Astrocyte (in vitro differentiated cells and primary cell): ENCODE data around the gene MORN3. TPM values are rescaled to one million over a fixed set of nuclear protein-coding genes. Genes with fewer than 3 reads are reported as not detected.
"Not testable (repeated sequence)": the region's sequence is repeated elsewhere in the genome, so short reads cannot be mapped to it uniquely, and the experiment has no call there.

Experiments
- DNase-seq: peaks from one replicate; pipeline ENCODE4 v3.0.0-alpha.2; 2010; ENCODE audit warnings: low read depth
- FAIRE-seq: peaks from 2 replicates; lab custom pipeline; 2011; peaks lifted over from hg19 to GRCh38; lab: Jason Lieb, UNC
- H2AFZ ChIP-seq: 2 replicates; pipeline ENCODE4 v1.6.0; 2012; ENCODE audit warnings: low read depth, low read length, inconsistent platforms
- H3K27ac ChIP-seq: 2 replicates; pipeline ENCODE4 v1.5.1; 2011; ENCODE audit warnings: low read depth, low read length, inconsistent platforms
- H3K27me3 ChIP-seq: 2 replicates; pipeline ENCODE4 v1.6.0; 2011; ENCODE audit warnings: low read length, inconsistent platforms; ENCODE audit not compliant: insufficient read depth
- H3K36me3 ChIP-seq: 2 replicates; pipeline ENCODE4 v1.5.1; 2011; ENCODE audit warnings: low read length, inconsistent platforms; ENCODE audit not compliant: insufficient read depth
- H3K4me1 ChIP-seq: 2 replicates; pipeline ENCODE4 v1.5.1; 2011; ENCODE audit warnings: low read length, inconsistent platforms; ENCODE audit not compliant: insufficient read depth
- H3K4me2 ChIP-seq: 2 replicates; pipeline ENCODE4 v1.6.0; 2012; ENCODE audit warnings: low read length, inconsistent platforms
- H3K4me3 ChIP-seq: 2 replicates; pipeline ENCODE4 v1.5.1; 2011; ENCODE audit warnings: low read depth, mild to moderate bottlenecking, low read length, inconsistent platforms; ENCODE audit not compliant: insufficient read depth
- H3K79me2 ChIP-seq: 2 replicates; pipeline ENCODE4 v1.6.0; 2012; ENCODE audit warnings: mild to moderate bottlenecking, low read length, inconsistent platforms; ENCODE audit not compliant: insufficient read depth
- H3K9ac ChIP-seq: 2 replicates; pipeline ENCODE4 v1.6.0; 2012; ENCODE audit warnings: mild to moderate bottlenecking, low read length, inconsistent platforms
- H3K9me3 ChIP-seq: 2 replicates; pipeline ENCODE4 v1.5.1; 2012; ENCODE audit warnings: low read depth, mild to moderate bottlenecking, low read length, inconsistent platforms; ENCODE audit not compliant: insufficient read depth
- H4K20me1 ChIP-seq: 2 replicates; pipeline ENCODE4 v1.6.0; 2012; ENCODE audit warnings: low read length, inconsistent platforms; ENCODE audit not compliant: insufficient read depth
- H3K27ac Mint-ChIP-seq: one replicate; pipeline ENCODE4 v1.8.0; 2021; ENCODE audit warnings: mild to moderate bottlenecking, mixed read lengths; ENCODE audit not compliant: unreplicated experiment
- H3K27me3 Mint-ChIP-seq: one replicate; pipeline ENCODE4 v1.8.0; 2021; ENCODE audit warnings: low read depth, mixed read lengths; ENCODE audit not compliant: unreplicated experiment
- H3K36me3 Mint-ChIP-seq: one replicate; pipeline ENCODE4 v1.8.0; 2021; ENCODE audit warnings: low read depth, mixed read lengths; ENCODE audit not compliant: unreplicated experiment
- H3K4me1 Mint-ChIP-seq: one replicate; pipeline ENCODE4 v1.8.0; 2021; ENCODE audit warnings: low read depth, mixed read lengths; ENCODE audit not compliant: unreplicated experiment
- H3K4me3 Mint-ChIP-seq: one replicate; pipeline ENCODE4 v1.8.0; 2021; ENCODE audit warnings: mild to moderate bottlenecking, moderate library complexity, mixed read lengths; ENCODE audit not compliant: unreplicated experiment
- H3K9me3 Mint-ChIP-seq: one replicate; pipeline ENCODE4 v1.8.0; 2021; ENCODE audit warnings: mild to moderate bottlenecking, mixed read lengths; ENCODE audit not compliant: unreplicated experiment
- EZH2 ChIP-seq: IDR thresholded peaks from 2 replicates; pipeline ENCODE4 v1.6.1; 2012; ENCODE audit warnings: mild to moderate bottlenecking, low read length, inconsistent platforms; ENCODE audit not compliant: insufficient read depth
- total RNA-seq: library from RNA; stranded (reverse); gene quantifications from 2 replicates; pipeline ENCODE4 v1.2.1, GENCODE V29; 2021
- TF ChIP-seq, protein P1 (sequence below): IDR thresholded peaks from 2 replicates; pipeline ENCODE4 v1.5.1; 2011; ENCODE audit warnings: low read depth, mild to moderate bottlenecking, inconsistent platforms, low read length, moderate library complexity; ENCODE audit not compliant: insufficient read depth

MORN3 gene
- total RNA-seq, 1 donor from 2014 or later: 0.36 TPM

DNA sequence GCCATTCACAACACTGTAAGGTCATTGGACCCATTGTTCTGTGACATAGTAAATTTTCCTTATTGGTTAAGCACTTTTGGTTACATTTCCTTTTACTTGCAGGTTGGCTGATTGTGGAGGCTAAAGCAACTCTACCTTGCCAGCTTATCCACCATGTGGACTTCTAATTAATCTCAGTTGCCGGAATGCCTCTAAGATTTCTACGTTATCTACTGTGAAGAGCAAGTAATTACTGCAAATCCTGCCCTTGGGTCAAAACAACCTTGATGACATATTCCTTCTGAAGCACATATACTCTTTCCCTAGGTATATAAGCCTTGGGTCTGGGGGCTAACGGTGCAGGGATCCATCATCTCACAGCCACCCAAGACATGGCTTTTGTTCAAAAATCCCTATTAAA, 19.5 kb upstream of the MORN3 start:
- Histone ChIP-seq H3K4me3 (no peak overlapping the region), H3K27ac (no peak overlapping the region), H3K9ac (no peak overlapping the region), H2AFZ (no peak overlapping the region), H3K27me3 (no peaks in the 10 kb centered on the region), H3K79me2 (no peaks in the 10 kb centered on the region), H4K20me1 (no peaks in the 10 kb centered on the region), H3K9me3 (no peaks in the 10 kb centered on the region), H3K36me3 (no peaks in the 10 kb centered on the region), H3K4me2 (no peak overlapping the region), H3K4me1 (peaks cover 5% of the 10 kb centered on the region)
- H3K9me3 Mint-ChIP-seq: no peaks in the 10 kb centered on the region
- H3K27me3 Mint-ChIP-seq: peaks cover 2% of the 10 kb centered on the region
- no peak overlapping the region for H3K27ac Mint-ChIP-seq
- H3K36me3 Mint-ChIP-seq: no peaks in the 10 kb centered on the region
- no peak for TF ChIP-seq EZH2
- TF ChIP-seq, protein P1, sequence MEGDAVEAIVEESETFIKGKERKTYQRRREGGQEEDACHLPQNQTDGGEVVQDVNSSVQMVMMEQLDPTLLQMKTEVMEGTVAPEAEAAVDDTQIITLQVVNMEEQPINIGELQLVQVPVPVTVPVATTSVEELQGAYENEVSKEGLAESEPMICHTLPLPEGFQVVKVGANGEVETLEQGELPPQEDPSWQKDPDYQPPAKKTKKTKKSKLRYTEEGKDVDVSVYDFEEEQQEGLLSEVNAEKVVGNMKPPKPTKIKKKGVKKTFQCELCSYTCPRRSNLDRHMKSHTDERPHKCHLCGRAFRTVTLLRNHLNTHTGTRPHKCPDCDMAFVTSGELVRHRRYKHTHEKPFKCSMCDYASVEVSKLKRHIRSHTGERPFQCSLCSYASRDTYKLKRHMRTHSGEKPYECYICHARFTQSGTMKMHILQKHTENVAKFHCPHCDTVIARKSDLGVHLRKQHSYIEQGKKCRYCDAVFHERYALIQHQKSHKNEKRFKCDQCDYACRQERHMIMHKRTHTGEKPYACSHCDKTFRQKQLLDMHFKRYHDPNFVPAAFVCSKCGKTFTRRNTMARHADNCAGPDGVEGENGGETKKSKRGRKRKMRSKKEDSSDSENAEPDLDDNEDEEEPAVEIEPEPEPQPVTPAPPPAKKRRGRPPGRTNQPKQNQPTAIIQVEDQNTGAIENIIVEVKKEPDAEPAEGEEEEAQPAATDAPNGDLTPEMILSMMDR: no peak
- no peak for FAIRE-seq
- H3K4me1 Mint-ChIP-seq: no peaks in the 10 kb centered on the region
- no peak for DNase-seq
- no peak overlapping the region for H3K4me3 Mint-ChIP-seq

DNA sequence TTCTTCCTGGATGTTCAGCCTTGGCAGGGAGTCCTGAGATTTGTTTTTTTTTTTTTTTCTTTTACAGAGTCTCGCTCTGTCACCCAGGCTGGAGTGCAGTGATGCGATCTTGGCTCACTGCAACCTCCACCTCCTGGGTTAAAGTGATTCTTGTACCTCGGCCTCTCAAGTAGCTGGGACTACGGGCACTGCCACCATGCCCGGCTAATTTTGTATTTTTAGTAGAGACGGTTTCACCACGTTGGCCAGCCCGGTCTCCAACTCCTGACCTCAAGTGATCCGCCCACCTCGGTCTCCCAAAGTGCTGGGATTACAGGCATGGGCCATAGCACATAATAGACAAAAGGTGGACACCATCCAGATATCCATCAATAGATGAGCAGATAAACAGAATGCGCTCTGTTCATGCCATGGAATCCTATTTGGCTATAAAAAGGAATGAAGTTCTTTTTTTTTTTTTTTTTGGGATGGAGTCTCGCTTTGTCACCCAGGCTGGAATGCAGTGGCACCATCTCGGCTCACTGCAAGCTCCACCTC, 10.3 kb upstream of the MORN3 start:
- H3K27me3 Mint-ChIP-seq, H3K79me2 ChIP-seq, H3K36me3 ChIP-seq, H3K4me3 Mint-ChIP-seq, H3K36me3 Mint-ChIP-seq, H3K9me3 ChIP-seq, H3K27me3 ChIP-seq, FAIRE-seq, H3K4me1 Mint-ChIP-seq, H3K9ac ChIP-seq, H3K4me1 ChIP-seq, H3K9me3 Mint-ChIP-seq, H3K4me2 ChIP-seq, H3K27ac Mint-ChIP-seq, H4K20me1 ChIP-seq, H3K4me3 ChIP-seq, DNase-seq, H3K27ac ChIP-seq, H2AFZ ChIP-seq: not testable (repeated sequence)

DNA sequence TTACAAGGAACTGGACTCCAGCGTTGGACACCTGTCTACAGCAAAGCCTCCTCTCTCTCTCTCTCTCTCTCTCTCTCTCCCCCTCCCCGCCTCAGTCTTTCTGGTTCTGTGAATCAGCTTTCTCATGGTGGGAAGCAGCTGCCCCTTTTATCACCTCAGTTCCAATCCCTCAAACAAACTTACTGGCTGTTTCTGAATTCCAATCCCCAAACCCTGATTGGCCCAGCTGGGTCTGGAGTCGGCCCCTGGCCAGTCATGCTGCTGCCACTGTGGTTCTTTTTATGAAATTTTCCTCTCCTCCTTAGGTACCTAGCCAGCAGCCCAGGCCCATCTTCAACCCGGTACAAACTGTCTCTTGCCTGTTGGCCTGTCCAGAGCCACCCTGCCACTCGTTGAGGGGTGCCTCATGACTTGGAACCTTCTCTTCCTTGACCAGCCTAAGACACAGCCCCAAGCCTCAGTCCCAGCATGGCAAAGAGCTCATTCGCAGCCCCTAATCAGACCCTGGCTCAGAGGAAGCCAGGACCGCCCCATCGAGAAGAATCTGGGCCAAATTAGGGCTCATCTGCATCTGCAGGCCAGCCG, 9.4 kb upstream of the MORN3 start:
- DNase-seq (no peak), FAIRE-seq (no peak)
- Histone ChIP-seq H4K20me1 (no peaks in the 10 kb centered on the region), H3K27ac (no peak overlapping the region), H3K4me3 (no peak overlapping the region), H3K9ac (no peak overlapping the region), H3K27me3 (no peaks in the 10 kb centered on the region), H3K9me3 (no peaks in the 10 kb centered on the region), H2AFZ (no peak overlapping the region), H3K79me2 (no peaks in the 10 kb centered on the region), H3K4me2 (no peak overlapping the region), H3K36me3 (no peaks in the 10 kb centered on the region), H3K4me1 (no peaks in the 10 kb centered on the region)
- no peaks in the 10 kb centered on the region for H3K9me3 Mint-ChIP-seq
- H3K4me1 Mint-ChIP-seq: no peaks in the 10 kb centered on the region
- peak overlapping the region; percentile 16 for H3K4me3 Mint-ChIP-seq
- H3K36me3 Mint-ChIP-seq: no peaks in the 10 kb centered on the region
- H3K27ac Mint-ChIP-seq: no peak overlapping the region
- H3K27me3 Mint-ChIP-seq: peaks cover 2% of the 10 kb centered on the region
- TF ChIP-seq, protein P1: no peak
- TF ChIP-seq EZH2: no peak
